Neural progenitor cell (in vitro differentiated cells): Measurements from ENCODE around the gene HHLA2.
"Not testable (repeated sequence)": the region's sequence is repeated elsewhere in the genome, so short reads cannot be mapped to it uniquely, and the experiment has no call there.

ENCODE experiments used
- EZH2 ChIP-seq: fragments of 200-600 bp; sonication (generic); IDR thresholded peaks from 2 replicates; pipeline ENCODE4 v1.6.1; 2017; ENCODE audit warnings: antibody characterized with exemption, mild to moderate bottlenecking, moderate library complexity
- EZH2phosphoT487 ChIP-seq: fragments of 200-600 bp; sonication (generic); IDR thresholded peaks from 2 replicates; pipeline ENCODE4 v1.6.1; 2017; ENCODE audit warnings: antibody characterized with exemption
- TF ChIP-seq, protein P1 (sequence below): fragments of 200-600 bp; sonication (generic); IDR thresholded peaks from 2 replicates; pipeline ENCODE4 v1.5.1; 2017; ENCODE audit warnings: antibody characterized with exemption, mild to moderate bottlenecking

DNA sequence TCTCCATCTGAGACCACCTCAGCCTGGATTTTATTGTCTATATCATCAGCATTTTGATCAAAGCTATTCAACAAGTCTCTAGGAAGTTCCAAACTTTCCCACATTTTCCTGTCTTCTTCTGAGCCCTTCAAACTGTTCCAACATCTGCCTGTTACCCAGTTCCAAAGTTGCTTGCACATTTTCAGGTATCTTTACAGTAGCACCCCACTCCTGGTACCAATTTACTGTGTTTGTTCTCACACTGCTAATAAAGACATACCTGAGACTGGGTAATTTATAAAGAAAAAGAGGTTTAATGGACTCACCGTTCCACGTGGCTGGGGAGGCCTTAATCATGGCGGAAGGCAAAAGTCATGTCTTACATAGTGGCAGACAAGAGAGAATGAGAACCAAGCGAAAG lies 17.3 kb upstream of the HHLA2 start:
- TF ChIP-seq, protein P1, sequence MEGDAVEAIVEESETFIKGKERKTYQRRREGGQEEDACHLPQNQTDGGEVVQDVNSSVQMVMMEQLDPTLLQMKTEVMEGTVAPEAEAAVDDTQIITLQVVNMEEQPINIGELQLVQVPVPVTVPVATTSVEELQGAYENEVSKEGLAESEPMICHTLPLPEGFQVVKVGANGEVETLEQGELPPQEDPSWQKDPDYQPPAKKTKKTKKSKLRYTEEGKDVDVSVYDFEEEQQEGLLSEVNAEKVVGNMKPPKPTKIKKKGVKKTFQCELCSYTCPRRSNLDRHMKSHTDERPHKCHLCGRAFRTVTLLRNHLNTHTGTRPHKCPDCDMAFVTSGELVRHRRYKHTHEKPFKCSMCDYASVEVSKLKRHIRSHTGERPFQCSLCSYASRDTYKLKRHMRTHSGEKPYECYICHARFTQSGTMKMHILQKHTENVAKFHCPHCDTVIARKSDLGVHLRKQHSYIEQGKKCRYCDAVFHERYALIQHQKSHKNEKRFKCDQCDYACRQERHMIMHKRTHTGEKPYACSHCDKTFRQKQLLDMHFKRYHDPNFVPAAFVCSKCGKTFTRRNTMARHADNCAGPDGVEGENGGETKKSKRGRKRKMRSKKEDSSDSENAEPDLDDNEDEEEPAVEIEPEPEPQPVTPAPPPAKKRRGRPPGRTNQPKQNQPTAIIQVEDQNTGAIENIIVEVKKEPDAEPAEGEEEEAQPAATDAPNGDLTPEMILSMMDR, result not testable (repeated sequence)
- not testable (repeated sequence) for TF ChIP-seq EZH2, EZH2phosphoT487
